GM12891 (cell line): ENCODE results near the gene ZNF440.

ENCODE experiments used
- PAX5 ChIP-seq: IDR thresholded peaks from 2 replicates; pipeline ENCODE4 v1.6.1; 2011; ENCODE audit warnings: low read length, moderate library complexity, mild to moderate bottlenecking; ENCODE audit not compliant: insufficient read depth, severe bottlenecking
- POLR2A ChIP-seq: IDR thresholded peaks from 2 replicates; pipeline ENCODE4 v1.6.1; 2011; ENCODE audit warnings: low read depth, low read length, control low read depth
- POLR2AphosphoS5 ChIP-seq: IDR thresholded peaks from 2 replicates; pipeline ENCODE4 v1.6.1; 2011; ENCODE audit warnings: low read depth, low read length, control low read depth
- POU2F2 ChIP-seq: IDR thresholded peaks from 2 replicates; pipeline ENCODE4 v1.6.1; 2011; ENCODE audit warnings: low read depth, mild to moderate bottlenecking, control low read depth, low read length, moderate library complexity
- SPI1 ChIP-seq: IDR thresholded peaks from 2 replicates; pipeline ENCODE4 v1.6.1; 2011; ENCODE audit warnings: low read depth, low read length, control low read depth
- TAF1 ChIP-seq: IDR thresholded peaks from 2 replicates; pipeline ENCODE4 v1.6.1; 2011; ENCODE audit warnings: low read depth, low read length, control low read depth

DNA sequence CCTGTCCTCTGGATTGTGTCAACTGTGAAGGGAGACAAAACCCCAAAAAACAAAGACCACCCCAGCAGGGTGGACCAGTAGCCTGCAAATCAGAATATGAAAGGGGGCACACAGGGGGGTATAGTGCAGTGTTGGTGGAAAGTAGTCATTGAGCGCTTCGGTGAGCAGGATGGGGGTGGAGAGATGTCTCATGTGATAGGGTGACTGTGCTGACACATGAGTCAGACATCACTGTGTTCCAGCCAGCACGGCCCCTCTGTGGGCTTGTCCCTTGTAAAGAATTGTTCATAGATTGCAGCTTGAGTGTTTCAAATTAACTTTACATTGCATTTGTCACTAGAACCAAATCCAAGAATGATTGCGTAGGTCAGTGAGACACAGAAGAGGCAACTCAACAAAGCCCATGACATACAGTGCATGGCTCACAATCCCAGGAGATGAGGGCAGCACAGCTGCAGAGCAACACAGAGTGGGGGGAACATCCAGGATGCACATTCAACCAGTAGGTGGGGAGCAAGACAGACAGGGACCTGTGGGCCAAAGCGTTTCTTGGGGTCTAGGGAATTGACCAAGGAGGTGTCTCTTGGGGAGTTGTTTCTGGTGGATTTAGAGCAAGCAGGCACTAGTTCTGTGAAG is 7.5 kb downstream of the ZNF440 start:
- TF ChIP-seq POLR2A (no peak), POLR2AphosphoS5 (no peak), TAF1 (no peak), SPI1 (no peak), PAX5 (no peak), POU2F2 (no peak)
